ENCODE measurements around the gene DNAJC8. TPM values are rescaled to one million over a fixed set of nuclear protein-coding genes. Genes with fewer than 3 reads are reported as not detected.

Gene DNAJC8
- total RNA-seq: 100 to 1,000 TPM; 106 TPM

DNA sequence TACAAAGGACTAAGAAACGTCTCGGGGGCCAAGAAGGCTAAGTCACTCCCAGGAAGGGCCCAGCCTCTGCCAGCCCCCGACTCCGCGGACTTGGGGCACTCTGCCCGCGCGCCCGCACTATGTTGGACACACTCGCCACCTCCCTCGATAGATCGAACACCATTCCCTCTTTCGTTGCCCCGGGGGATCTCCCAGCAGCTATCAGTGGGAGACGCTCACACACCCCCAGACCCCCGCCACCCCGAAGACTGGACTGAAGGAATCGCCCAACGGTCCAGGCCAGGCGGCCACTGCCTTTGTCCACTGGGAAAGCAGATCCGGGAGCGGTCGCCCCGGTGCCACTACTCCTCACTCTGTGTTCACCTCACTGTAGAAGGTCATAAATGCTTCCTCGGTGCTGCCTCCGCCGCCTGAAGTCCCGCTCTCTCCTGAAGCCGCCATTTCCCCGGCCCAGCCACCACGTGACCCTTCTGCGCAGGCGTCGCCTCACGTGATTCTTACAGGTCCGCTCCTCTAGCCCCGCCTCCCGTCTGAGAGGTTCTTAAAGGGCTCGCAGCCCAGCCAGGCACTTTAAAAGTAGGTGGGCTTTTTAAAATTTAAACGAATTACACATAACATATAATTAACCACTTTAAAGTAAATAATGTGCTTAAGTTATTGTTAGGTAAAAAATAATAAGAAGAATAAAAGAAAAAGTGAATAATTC lies at the start of gene DNAJC8:
TSS of gene DNAJC8 (minus strand) at position 472 of the 706 bp plus-strand sequence. CDS start at position 441, 31 bp downstream.
- Mint-ChIP-seq H3K27ac (peak within 1 kb of the TSS; percentile 95), H3K36me3 (peaks cover 7% of the 10 kb centered on the region), H3K27me3 (no peaks in the 10 kb centered on the region), H3K4me3 (peak within 1 kb of the TSS; percentile 98), H3K9me3 (no peaks in the 10 kb centered on the region), H3K4me1 (peaks cover 10% of the 10 kb centered on the region)
- DNase-seq (peak; percentile 90), ATAC-seq (ENCODE audit: low read depth) (peak; percentile 56)
- POLR2A ChIA-PET: interaction anchor here (0.6 to 4.9 kb wide), 3 partner anchors 15 to 434 kb away, joined by 3 to 77 read pairs (median 4); no protein-coding TSS in a partner anchor

- Mint-ChIP-seq H3K27ac (no peak overlapping the region), H3K27me3 (no peaks in the 10 kb centered on the region), H3K4me1 (peaks cover 14% of the 10 kb centered on the region), H3K36me3 (peaks cover 24% of the 10 kb centered on the region), H3K4me3 (no peak overlapping the region), H3K9me3 (no peaks in the 10 kb centered on the region)
- POLR2A ChIA-PET: no interaction called here
- DNase-seq (no peak), ATAC-seq (ENCODE audit: low read depth) (no peak)
Observed at GRCh38 chr1:28281608-28282425, 49.0 kb upstream of the DNAJC8 start.

DNA sequence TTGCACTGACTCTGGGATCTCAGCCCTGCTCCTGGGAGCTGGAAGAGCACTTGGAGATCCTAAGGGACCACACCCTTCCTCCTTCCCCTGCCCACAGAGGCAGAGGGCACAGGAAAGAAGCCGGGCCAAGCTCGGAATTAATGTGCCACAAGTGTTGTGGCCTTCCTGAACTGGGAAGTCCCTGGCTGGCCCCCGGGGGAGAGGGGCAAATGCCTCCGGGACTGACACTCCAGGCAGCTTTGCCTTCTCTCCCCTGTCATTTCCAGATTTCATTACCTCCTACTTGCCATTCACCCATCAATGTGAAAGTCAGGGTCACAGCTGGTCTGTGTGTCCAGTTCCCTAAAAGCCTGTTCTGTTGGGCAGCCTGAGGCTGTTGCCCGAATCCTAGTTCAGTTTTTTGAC lies 48.1 kb upstream of the DNAJC8 start:
- H3K27me3 Mint-ChIP-seq: no peaks in the 10 kb centered on the region
- no peak overlapping the region for H3K4me3 Mint-ChIP-seq
- H3K36me3 Mint-ChIP-seq: peaks cover 24% of the 10 kb centered on the region
- no peak for ATAC-seq (ENCODE audit: low read depth)
- POLR2A ChIA-PET: interaction anchor here (0.9 to 1.0 kb wide), 2 partner anchors 32 to 47 kb away, joined by 3 to 4 read pairs; partner anchors contain the start of gene MED18
- peaks cover 13% of the 10 kb centered on the region for H3K4me1 Mint-ChIP-seq
- no peaks in the 10 kb centered on the region for H3K9me3 Mint-ChIP-seq
- no peak for DNase-seq
- H3K27ac Mint-ChIP-seq: no peak overlapping the region

GRCh38 chr1:28280501-28280900 lies 47.7 kb upstream of the DNAJC8 start:
- no peak overlapping the region for H3K27ac Mint-ChIP-seq
- H3K4me3 Mint-ChIP-seq: no peak overlapping the region
- DNase-seq (no peak), ATAC-seq (ENCODE audit: low read depth) (peak; percentile 34)
- POLR2A ChIA-PET: interaction anchor here (0.9 to 1.0 kb wide), 2 partner anchors 32 to 48 kb away, joined by 3 to 4 read pairs; partner anchors contain the start of gene MED18
- no peaks in the 10 kb centered on the region for H3K9me3 Mint-ChIP-seq
- H3K27me3 Mint-ChIP-seq: no peaks in the 10 kb centered on the region
- peaks cover 12% of the 10 kb centered on the region for H3K4me1 Mint-ChIP-seq
- peaks cover 24% of the 10 kb centered on the region for H3K36me3 Mint-ChIP-seq

DNA sequence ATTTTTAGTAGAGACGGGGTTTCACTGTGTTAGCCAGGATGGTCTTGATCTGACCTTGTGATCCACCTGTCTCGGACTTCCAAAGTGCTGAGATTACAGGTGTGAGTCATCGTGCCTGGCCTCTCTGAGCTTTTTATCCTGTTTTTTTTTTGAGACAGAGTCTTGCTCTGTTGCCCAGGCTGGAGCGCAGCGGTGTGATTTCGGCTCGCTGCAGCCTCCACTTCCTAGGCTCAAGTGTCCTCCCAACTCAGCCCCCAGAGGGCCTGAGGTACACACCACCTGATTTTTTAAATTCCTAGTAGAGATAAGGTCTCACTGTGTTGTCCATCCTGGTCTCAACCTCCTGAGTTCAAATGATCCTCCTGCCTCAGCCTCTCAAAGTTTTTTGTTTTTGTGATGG lies 46.9 kb upstream of the DNAJC8 start:
- no peak for DNase-seq
- POLR2A ChIA-PET: interaction anchor here (0.9 to 1.0 kb wide), 2 partner anchors 31 to 49 kb away, joined by 3 to 4 read pairs; partner anchors contain the start of gene MED18
- no peak for ATAC-seq (ENCODE audit: low read depth)
- Mint-ChIP-seq H3K9me3 (no peaks in the 10 kb centered on the region), H3K27ac (no peak overlapping the region), H3K36me3 (peaks cover 28% of the 10 kb centered on the region), H3K4me3 (no peak overlapping the region), H3K4me1 (peaks cover 12% of the 10 kb centered on the region), H3K27me3 (no peaks in the 10 kb centered on the region)

- Mint-ChIP-seq H3K4me3 (no peak overlapping the region), H3K36me3 (peaks cover 28% of the 10 kb centered on the region), H3K4me1 (peaks cover 12% of the 10 kb centered on the region), H3K27ac (no peak overlapping the region), H3K9me3 (no peaks in the 10 kb centered on the region), H3K27me3 (no peaks in the 10 kb centered on the region)
- POLR2A ChIA-PET: no interaction called here
- DNase-seq (no peak), ATAC-seq (ENCODE audit: low read depth) (no peak)
Observed at GRCh38 chr1:28278763-28279162, 45.9 kb upstream of the DNAJC8 start.

DNA sequence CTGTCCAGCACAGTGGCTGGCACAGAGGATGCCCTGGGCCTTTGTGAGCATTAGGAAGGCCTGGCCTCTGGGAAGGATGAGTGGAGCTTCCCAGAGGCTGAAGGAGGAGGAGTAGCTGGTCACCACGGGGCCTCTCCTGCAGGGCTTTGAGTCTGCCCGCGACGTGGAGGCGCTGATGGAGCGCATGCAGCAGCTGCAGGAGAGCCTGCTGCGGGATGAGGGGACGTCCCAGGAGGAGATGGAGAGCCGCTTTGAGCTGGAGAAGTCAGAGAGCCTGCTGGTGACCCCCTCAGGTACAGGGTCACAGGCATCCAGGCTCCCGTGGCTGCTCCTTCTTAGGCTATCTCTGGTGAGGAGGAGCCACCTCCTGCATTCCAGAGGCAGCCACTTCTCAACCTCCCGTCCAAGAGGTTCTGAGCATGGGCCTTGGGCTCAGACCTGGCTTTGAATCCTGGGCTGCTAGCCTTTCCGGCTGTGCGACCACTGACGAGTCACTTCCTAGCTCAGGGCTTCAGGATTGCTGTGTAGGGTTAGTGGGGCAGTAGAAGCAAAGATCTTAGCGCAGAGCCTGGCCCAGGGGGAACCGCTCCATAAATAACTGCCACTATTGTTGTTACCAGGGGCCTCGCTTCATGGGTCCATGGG lies 40.5 kb upstream of the DNAJC8 start:
- H3K27me3 Mint-ChIP-seq: no peaks in the 10 kb centered on the region
- H3K27ac Mint-ChIP-seq: no peak overlapping the region
- POLR2A ChIA-PET: no interaction called here

DNA sequence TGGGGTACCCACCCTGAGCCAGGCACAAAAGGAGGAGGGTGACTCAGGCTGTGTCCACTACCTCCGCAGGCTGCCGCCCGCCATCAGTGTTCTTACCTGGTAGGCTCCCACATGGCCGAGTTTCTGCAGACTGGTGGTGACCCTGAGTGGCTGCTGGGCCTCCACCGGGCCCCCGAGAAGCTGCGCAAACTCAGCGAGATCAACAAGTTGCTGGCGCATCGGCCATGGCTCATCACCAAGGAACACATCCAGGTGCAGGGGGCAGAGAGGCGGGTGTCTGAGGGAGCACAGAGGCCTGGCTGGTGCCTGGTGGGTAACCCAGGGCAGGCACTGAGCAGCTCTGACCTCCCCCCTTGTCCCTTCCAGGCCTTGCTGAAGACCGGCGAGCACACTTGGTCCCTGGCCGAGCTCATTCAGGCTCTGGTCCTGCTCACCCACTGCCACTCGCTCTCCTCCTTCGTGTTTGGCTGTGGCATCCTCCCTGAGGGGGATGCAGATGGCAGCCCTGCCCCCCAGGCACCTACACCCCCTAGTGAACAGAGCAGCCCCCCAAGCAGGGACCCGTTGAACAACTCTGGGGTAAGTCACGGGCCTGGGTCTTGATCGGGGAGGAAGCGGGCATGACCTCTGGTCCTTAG lies 39.5 kb upstream of the DNAJC8 start:
- ATAC-seq (ENCODE audit: low read depth): no peak
- no peak for DNase-seq
- H3K4me1 Mint-ChIP-seq: no peaks in the 10 kb centered on the region
- peaks cover 9% of the 10 kb centered on the region for H3K36me3 Mint-ChIP-seq
- no peak overlapping the region for H3K27ac Mint-ChIP-seq
- no peaks in the 10 kb centered on the region for H3K27me3 Mint-ChIP-seq
- no peak overlapping the region for H3K4me3 Mint-ChIP-seq
- H3K9me3 Mint-ChIP-seq: no peaks in the 10 kb centered on the region
- POLR2A ChIA-PET: interaction anchor here (2.1 kb wide), 1 partner anchor 12 kb away, joined by 6 read pairs; the partner anchor contains the start of gene SESN2

More for the DNA sequence above, 40.5 kb upstream of the DNAJC8 start:
- H3K9me3 Mint-ChIP-seq: no peaks in the 10 kb centered on the region
- H3K36me3 Mint-ChIP-seq: peaks cover 11% of the 10 kb centered on the region
- H3K4me1 Mint-ChIP-seq: no peaks in the 10 kb centered on the region
- no peak for DNase-seq
- H3K4me3 Mint-ChIP-seq: no peak overlapping the region
- no peak for ATAC-seq (ENCODE audit: low read depth)

DNA sequence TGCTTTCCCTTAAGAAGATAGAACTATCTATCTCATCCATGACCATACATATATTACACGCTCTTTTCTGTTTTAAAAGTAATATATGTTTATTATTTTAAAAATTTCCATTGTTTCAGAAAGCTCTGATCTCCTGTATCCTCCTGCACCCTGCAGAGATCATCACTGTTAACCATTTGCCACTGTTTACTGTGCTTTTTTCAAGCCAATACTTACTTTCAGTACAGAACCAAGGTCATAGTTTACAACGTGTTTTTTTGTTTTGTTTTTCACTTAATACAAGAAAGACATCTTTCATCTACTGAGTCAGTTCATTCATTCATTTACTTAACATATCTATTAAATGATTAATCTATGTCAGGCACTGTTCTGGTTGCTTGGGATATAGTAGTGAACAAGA lies 36.7 kb upstream of the DNAJC8 start:
- Mint-ChIP-seq H3K27me3 (no peaks in the 10 kb centered on the region), H3K27ac (no peak overlapping the region), H3K36me3 (peaks cover 5% of the 10 kb centered on the region), H3K4me3 (no peak overlapping the region), H3K4me1 (no peaks in the 10 kb centered on the region), H3K9me3 (no peaks in the 10 kb centered on the region)
- ATAC-seq (ENCODE audit: low read depth) (no peak), DNase-seq (no peak)
- POLR2A ChIA-PET: interaction anchor here (0.6 to 1.4 kb wide), 2 partner anchors 8 to 21 kb away, joined by 3 to 4 read pairs; no protein-coding TSS in a partner anchor

- no peak overlapping the region for H3K4me3 Mint-ChIP-seq
- H3K4me1 Mint-ChIP-seq: peaks cover 4% of the 10 kb centered on the region
- POLR2A ChIA-PET: interaction anchor here (1.1 to 1.3 kb wide), 2 partner anchors 11 to 61 kb away, joined by 3 to 4 read pairs; partner anchors contain the start of gene MED18
Observed at GRCh38 chr1:28267633-28268032, 34.8 kb upstream of the DNAJC8 start.

DNA sequence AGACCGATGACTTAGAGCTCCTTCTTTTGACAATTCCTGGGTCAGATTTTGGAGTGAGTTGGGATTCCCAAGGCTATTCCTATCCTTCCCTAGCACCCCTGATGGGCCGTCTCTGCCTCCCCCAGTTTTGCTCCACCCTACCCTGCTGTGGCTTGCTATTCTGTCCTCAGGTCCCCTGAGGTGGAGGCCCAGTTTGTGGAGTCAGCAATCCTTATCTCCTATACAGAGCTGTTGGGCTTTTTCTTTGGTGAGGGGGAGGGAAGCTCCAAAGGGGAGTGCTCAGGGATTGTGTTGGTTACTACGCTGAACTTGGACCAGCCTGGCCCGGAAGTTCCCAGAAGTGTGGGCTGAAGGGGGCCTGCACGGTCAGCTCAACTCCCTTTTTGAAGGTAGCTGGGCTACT lies 34.1 kb upstream of the DNAJC8 start:
- ATAC-seq (ENCODE audit: low read depth) (no peak), DNase-seq (no peak)
- no peak overlapping the region for H3K4me3 Mint-ChIP-seq
- peaks cover 6% of the 10 kb centered on the region for H3K4me1 Mint-ChIP-seq
- no peaks in the 10 kb centered on the region for H3K9me3 Mint-ChIP-seq
- POLR2A ChIA-PET: interaction anchor here (1.3 kb wide), 1 partner anchor 62 kb away, joined by 3 read pairs; the partner anchor contains the start of gene MED18
- H3K36me3 Mint-ChIP-seq: peaks cover 6% of the 10 kb centered on the region
- no peak overlapping the region for H3K27ac Mint-ChIP-seq
- H3K27me3 Mint-ChIP-seq: no peaks in the 10 kb centered on the region

More at GRCh38 chr1:28267633-28268032, 34.8 kb upstream of the DNAJC8 start:
- no peaks in the 10 kb centered on the region for H3K27me3 Mint-ChIP-seq
- no peak for DNase-seq
- ATAC-seq (ENCODE audit: low read depth): no peak
- no peak overlapping the region for H3K27ac Mint-ChIP-seq
- no peaks in the 10 kb centered on the region for H3K9me3 Mint-ChIP-seq
- H3K36me3 Mint-ChIP-seq: peaks cover 6% of the 10 kb centered on the region

GRCh38 chr1:28265577-28265976 lies 32.7 kb upstream of the DNAJC8 start:
- POLR2A ChIA-PET: no interaction called here
- H3K4me1 Mint-ChIP-seq: peaks cover 14% of the 10 kb centered on the region
- ATAC-seq (ENCODE audit: low read depth) (no peak), DNase-seq (no peak)
- no peak overlapping the region for H3K27ac Mint-ChIP-seq
- H3K27me3 Mint-ChIP-seq: no peaks in the 10 kb centered on the region
- no peak overlapping the region for H3K4me3 Mint-ChIP-seq
- peaks cover 4% of the 10 kb centered on the region for H3K36me3 Mint-ChIP-seq
- no peaks in the 10 kb centered on the region for H3K9me3 Mint-ChIP-seq

Data from activated naive CD8-positive, alpha-beta T cell treated with anti-CD3 and anti-CD28 coated beads, Interleukin-2, amount 10 ng/mL, durations not matched to agents 7 days and 5 days (primary cell).